Tibial nerve (tissue), 4 donors: ENCODE measurements around the gene RCAN2. TPM values are rescaled to one million over a fixed set of nuclear protein-coding genes. Genes with fewer than 3 reads are reported as not detected.

Experiments
- DNase-seq, 2 donors: peaks; one replicate each; pipeline ENCODE4 v3.0.0-alpha.2; 2019; ENCODE audit warnings: low spot score in 2 of 2
- H3K27ac ChIP-seq, 4 donors: fragments of 200-600 bp; sonication (generic) in 3 of 4; one replicate each; pipeline ENCODE4 v1.5.1; 2017 to 2019; ENCODE audit warnings: mild to moderate bottlenecking in 1 of 4
- H3K27me3 ChIP-seq, 2 donors: fragments of 200-600 bp; sonication (generic) in 1 of 2; one replicate each; pipeline versions ENCODE4 v1.5.1 to v1.6.0; 2017 to 2019
- H3K36me3 ChIP-seq, 3 donors: fragments of 200-600 bp; sonication (generic); one replicate each; pipeline ENCODE4 v1.5.1; 2018 to 2019
- H3K4me1 ChIP-seq, 4 donors: fragments of 200-600 bp; sonication (generic) in 3 of 4; one replicate each; pipeline ENCODE4 v1.5.1; 2017 to 2019
- H3K4me3 ChIP-seq, 4 donors: fragments of 200-600 bp; sonication (generic) in 3 of 4; one replicate each; pipeline ENCODE4 v1.5.1; 2017 to 2019; ENCODE audit warnings: mild to moderate bottlenecking in 1 of 4, moderate library complexity in 1 of 4
- H3K9me3 ChIP-seq, 4 donors: fragments of 200-600 bp; sonication (generic) in 3 of 4; one replicate each; pipeline ENCODE4 v1.5.1; 2017 to 2019
- EP300 ChIP-seq, 2 donors: sonication (generic); formaldehyde crosslinking; IDR thresholded peaks; one replicate each; pipeline ENCODE4 v1.6.1; 2017; ENCODE audit warnings: antibody characterized with exemption in 2 of 2, mild to moderate bottlenecking in 1 of 2
- POLR2A ChIP-seq, 2 donors: fragments of 450-650 bp; IDR thresholded peaks; one replicate each; pipeline ENCODE4 v1.6.1; 2017; ENCODE audit warnings: antibody characterized with exemption in 2 of 2, mild to moderate bottlenecking in 2 of 2, moderate library complexity in 2 of 2
- WGBS, 2 donors: methylation state at CpG; one replicate each; pipeline ENCODE4 v1.1.5; 2018; 5-methylcytosine and 5-hydroxymethylcytosine counted together
- total RNA-seq, 4 donors: library from RNA; depleted of rRNA; stranded (reverse); fragments of >200 nt; gene quantifications; one replicate each; pipeline ENCODE4 v1.1.0, GENCODE V29; 2016
- TF ChIP-seq, protein P1 (sequence below), 5 experiments: fragments of 200-600 bp in 3 of 5; fragments of 450-650 bp in 2 of 5; sonication (generic) in 3 of 5; IDR thresholded peaks; one replicate each; pipeline ENCODE4 v1.5.1; 2016 to 2019; ENCODE audit warnings: antibody characterized with exemption in 5 of 5, mild to moderate bottlenecking in 3 of 5, moderate library complexity in 2 of 5

RCAN2 gene
- total RNA-seq, 4 donors from 2014 or later, result 6.6 to 19.4 (median 15.0) TPM

DNA sequence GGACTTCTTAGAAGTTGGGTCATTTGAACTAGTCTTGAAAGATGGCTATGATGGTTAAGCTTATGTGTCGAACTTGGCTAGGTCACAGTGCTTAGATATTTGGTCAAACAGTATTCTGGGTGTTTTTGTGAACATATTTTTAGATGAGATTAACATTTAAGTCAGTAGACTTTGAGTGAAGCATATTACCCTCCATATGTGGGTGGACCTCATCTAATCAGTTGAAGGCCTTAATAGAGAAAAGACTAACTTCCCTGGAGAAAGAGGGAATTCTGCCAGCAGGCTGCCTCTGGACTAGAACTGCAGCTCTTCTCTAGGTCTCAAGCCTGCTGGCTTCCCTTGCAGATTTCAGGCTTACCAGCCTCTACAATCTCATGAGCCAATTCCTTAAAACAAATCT lies 76.9 kb downstream of the RCAN2 start:
- no peaks in the 10 kb centered on the region for H3K9me3 ChIP-seq
- no peaks in the 10 kb centered on the region for H3K36me3 ChIP-seq
- H3K4me1 ChIP-seq, result peaks cover 0 to 8% (median 0%) of the 10 kb centered on the region in 4 donors
- WGBS, 2 donors, result 0 to 91% methylated on average over 1 of the region's 1 CpG
- no peak overlapping the region for H3K27ac ChIP-seq
- TF ChIP-seq EP300 (IDR thresholded peaks at IDR 0.05) (no peak), POLR2A (IDR thresholded peaks at IDR 0.05) (no peak)
- DNase-seq, result no peak
- no peak overlapping the region for H3K4me3 ChIP-seq
- no peaks in the 10 kb centered on the region for H3K27me3 ChIP-seq

DNA sequence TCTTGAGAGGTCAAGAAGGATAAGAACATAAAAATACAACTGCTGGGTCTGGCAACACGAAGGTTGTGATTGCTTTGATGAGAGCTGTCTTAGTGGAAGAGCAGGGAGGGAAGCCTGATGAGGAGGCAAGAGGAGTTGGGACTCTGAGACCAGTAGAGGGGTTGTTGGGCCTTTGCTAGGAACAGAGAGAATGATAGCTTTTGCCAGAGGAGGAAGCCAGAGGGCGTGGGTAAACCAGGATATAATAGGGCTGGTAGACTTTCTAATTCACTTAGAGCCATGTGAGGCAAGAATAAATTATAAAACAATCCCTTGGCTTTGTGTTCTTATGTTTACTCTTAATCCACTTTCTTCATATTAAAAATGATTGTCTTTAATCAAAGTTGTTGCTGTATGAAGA lies 78.6 kb downstream of the RCAN2 start:
- Histone ChIP-seq H3K27ac (no peak overlapping the region), H3K4me1 (peaks cover 0 to 15% (median 2%) of the 10 kb centered on the region in 4 donors)
- 65 to 70% methylated on average over 2 of the region's 2 CpGs for WGBS, 2 donors

DNA sequence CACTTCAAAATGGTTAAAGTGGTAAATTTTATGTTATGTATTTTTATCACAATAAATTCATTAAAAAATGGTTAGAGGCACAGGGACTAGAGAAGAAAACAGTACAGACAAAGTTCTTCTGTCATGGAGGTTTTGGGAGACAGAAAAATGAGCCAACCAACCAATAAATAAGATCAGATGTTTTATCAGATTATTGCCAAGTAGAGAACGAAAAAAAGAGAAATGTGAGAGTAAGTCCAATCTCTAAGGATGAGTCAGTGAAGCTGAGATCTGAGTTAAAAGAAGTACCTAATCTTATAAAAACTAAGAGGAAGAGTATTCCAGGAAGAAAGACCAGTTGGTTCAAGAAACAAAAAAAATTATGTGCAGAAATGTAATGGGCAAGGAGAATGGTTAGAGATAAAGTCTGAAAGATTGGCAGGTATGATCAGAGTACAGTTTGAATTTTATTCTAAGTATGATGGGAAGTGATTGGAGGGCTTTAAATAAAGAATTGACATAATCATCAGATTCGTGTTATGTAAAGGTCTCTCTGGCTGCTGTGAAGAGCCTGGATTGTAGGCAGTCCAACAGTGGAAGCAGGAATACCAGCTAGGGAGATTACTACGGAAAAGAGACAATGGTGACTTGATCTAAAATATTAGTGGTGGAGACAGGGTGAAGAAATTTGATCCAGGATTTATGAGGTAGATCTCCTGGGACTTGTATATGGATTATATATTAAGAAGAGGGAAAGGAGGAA lies 79.6 kb downstream of the RCAN2 start:
- 60 to 66% methylated on average over 3 of the region's 3 CpGs for WGBS, 2 donors

More for the DNA sequence above, 78.6 kb downstream of the RCAN2 start:
- no peak for TF ChIP-seq EP300 (IDR thresholded peaks at IDR 0.05)
- TF ChIP-seq, protein P1, sequence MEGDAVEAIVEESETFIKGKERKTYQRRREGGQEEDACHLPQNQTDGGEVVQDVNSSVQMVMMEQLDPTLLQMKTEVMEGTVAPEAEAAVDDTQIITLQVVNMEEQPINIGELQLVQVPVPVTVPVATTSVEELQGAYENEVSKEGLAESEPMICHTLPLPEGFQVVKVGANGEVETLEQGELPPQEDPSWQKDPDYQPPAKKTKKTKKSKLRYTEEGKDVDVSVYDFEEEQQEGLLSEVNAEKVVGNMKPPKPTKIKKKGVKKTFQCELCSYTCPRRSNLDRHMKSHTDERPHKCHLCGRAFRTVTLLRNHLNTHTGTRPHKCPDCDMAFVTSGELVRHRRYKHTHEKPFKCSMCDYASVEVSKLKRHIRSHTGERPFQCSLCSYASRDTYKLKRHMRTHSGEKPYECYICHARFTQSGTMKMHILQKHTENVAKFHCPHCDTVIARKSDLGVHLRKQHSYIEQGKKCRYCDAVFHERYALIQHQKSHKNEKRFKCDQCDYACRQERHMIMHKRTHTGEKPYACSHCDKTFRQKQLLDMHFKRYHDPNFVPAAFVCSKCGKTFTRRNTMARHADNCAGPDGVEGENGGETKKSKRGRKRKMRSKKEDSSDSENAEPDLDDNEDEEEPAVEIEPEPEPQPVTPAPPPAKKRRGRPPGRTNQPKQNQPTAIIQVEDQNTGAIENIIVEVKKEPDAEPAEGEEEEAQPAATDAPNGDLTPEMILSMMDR (IDR thresholded peaks at IDR 0.05), result no peak
- TF ChIP-seq POLR2A (IDR thresholded peaks at IDR 0.05), result no peak
- DNase-seq, result no peak
- Histone ChIP-seq H3K4me3 (no peak overlapping the region), H3K36me3 (no peaks in the 10 kb centered on the region), H3K27me3 (no peaks in the 10 kb centered on the region), H3K9me3 (no peaks in the 10 kb centered on the region)

DNA sequence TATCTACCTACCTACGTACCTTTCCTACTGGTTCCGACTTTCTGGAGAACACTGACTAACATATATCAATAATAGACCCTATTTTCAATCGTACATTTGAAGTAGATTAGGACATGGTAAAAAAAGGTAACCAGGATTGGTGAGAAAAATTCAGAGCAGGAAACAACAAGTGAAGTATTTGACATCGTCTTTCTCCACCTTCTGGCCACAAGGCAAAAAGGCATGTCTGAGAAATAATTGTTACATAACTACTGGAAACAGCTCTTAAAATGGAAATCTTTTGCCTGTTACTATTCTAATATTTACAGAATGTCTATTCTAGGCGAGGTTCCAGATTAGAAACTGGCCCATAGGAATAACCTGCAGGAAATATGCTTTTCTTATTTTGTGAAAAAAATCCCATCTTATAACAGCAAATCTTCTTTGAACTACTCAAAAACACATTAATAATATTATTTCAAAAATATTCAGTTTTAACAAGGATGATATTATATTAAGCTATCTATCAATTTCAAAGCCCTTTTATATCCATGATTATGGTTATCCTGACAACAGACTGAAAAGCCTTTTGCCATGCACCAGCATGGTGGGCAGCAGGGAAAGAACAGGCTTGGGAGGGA lies 80.8 kb downstream of the RCAN2 start:
- Histone ChIP-seq H3K4me3 (no peak overlapping the region), H3K27me3 (no peaks in the 10 kb centered on the region), H3K9me3 (no peaks in the 10 kb centered on the region), H3K4me1 (peaks cover 0 to 24% (median 5%) of the 10 kb centered on the region in 4 donors), H3K36me3 (no peaks in the 10 kb centered on the region), H3K27ac (no peak overlapping the region)
- peak in 1 of 2 donors; percentile 47 for DNase-seq
- TF ChIP-seq EP300 (IDR thresholded peaks at IDR 0.05) (no peak), POLR2A (IDR thresholded peaks at IDR 0.05) (no peak)
- TF ChIP-seq, protein P1 (IDR thresholded peaks at IDR 0.05), result peak; percentile 39 to 92 (median 76)
- 17 to 48% methylated on average over 5 of the region's 5 CpGs for WGBS, 2 donors

More for the DNA sequence above, 79.6 kb downstream of the RCAN2 start:
- no peaks in the 10 kb centered on the region for H3K9me3 ChIP-seq
- H3K27ac ChIP-seq, result no peak overlapping the region
- DNase-seq, result no peak
- no peaks in the 10 kb centered on the region for H3K36me3 ChIP-seq
- H3K4me3 ChIP-seq, result no peak overlapping the region
- TF ChIP-seq, protein P1 (IDR thresholded peaks at IDR 0.05), result no peak
- TF ChIP-seq POLR2A (IDR thresholded peaks at IDR 0.05), result no peak
- TF ChIP-seq EP300 (IDR thresholded peaks at IDR 0.05), result no peak
- no peaks in the 10 kb centered on the region for H3K27me3 ChIP-seq
- peaks cover 0 to 24% (median 5%) of the 10 kb centered on the region in 4 donors for H3K4me1 ChIP-seq

DNA sequence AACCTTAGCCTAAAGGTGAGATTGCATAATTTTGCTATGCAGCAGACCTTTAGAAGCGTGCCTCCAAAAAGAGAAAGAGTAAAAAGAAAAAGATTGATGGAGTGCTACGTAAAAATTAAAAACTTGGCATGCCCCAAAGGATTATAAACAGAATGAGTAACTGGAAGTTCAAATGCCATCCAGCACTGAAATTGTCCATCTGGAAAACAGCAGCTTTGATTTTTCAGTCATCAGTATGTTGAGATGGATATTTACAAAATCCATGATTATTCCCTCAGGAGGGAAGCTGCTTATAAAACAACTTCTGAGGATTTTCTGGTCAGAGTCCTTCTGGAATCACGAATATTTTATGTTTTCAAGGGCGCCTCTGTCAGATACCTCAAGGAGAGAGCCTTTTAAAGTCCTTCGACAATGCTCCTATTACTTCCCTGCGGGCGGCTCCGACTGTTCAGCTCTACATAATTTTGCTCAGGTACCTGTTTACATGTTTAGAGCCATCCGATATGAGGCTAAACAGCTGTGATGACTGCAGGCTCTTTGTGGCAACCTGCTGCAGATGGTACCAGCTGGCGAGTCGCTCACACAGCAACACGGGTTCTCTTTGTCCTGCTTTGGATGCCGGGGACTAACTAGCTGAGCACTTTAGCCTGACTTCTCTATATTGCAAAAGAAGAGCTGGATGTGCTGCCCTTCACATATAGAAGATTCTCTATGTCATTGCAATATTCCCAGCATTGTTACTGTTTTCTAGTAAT lies 83.3 kb downstream of the RCAN2 start:
- Histone ChIP-seq H3K4me1 (peaks cover 0 to 24% (median 5%) of the 10 kb centered on the region in 4 donors), H3K36me3 (no peaks in the 10 kb centered on the region), H3K27me3 (no peaks in the 10 kb centered on the region), H3K4me3 (no peak overlapping the region), H3K27ac (no peak overlapping the region), H3K9me3 (no peaks in the 10 kb centered on the region)
- TF ChIP-seq, protein P1 (IDR thresholded peaks at IDR 0.05), result no peak
- TF ChIP-seq EP300 (IDR thresholded peaks at IDR 0.05) (no peak), POLR2A (IDR thresholded peaks at IDR 0.05) (no peak)
- no peak for DNase-seq
- 65 to 77% methylated on average over 13 of the region's 13 CpGs for WGBS, 2 donors
